Chondrocyte (in vitro differentiated cells): ENCODE measurements around the gene ZYX. TPM values are rescaled to one million over a fixed set of nuclear protein-coding genes. Genes with fewer than 3 reads are reported as not detected.
"Not testable (repeated sequence)": the region's sequence is repeated elsewhere in the genome, so short reads cannot be mapped to it uniquely, and the experiment has no call there.

Experiments used
- DNase-seq: peaks from one replicate; pipeline ENCODE4 v3.0.0; 2021; ENCODE audit warnings: mixed read lengths, low spot score
- H3K27ac Mint-ChIP-seq: one replicate; pipeline ENCODE4 v1.8.0; 2021; ENCODE audit warnings: mild to moderate bottlenecking, moderate library complexity, mixed read lengths; ENCODE audit not compliant: unreplicated experiment
- H3K27me3 Mint-ChIP-seq: 2 replicates; pipeline ENCODE4 v1.8.0; 2021; ENCODE audit warnings: low read depth, mixed read lengths
- H3K36me3 Mint-ChIP-seq: 2 replicates; pipeline ENCODE4 v1.8.0; 2021; ENCODE audit warnings: low read depth, mixed read lengths
- H3K4me1 Mint-ChIP-seq: 2 replicates; pipeline ENCODE4 v1.8.0; 2021; ENCODE audit warnings: low read depth, mild to moderate bottlenecking, mixed read lengths
- H3K4me3 Mint-ChIP-seq: one replicate; pipeline ENCODE4 v1.8.0; 2021; ENCODE audit warnings: mild to moderate bottlenecking, moderate library complexity, mixed read lengths; ENCODE audit not compliant: unreplicated experiment
- H3K9me3 Mint-ChIP-seq: 2 replicates; pipeline ENCODE4 v1.8.0; 2021; ENCODE audit warnings: low read depth, mixed read lengths
- total RNA-seq: library from RNA; stranded (reverse); gene quantifications from 3 replicates; pipeline ENCODE4 v1.2.1, GENCODE V29; 2021
- TF ChIP-seq, protein P1 (sequence below): fragments of 200-600 bp; sonication (generic); IDR thresholded peaks from 2 replicates; pipeline ENCODE4 v1.5.0; 2021; ENCODE audit warnings: antibody characterized with exemption, mild to moderate bottlenecking, moderate library complexity

Gene ZYX
- total RNA-seq, 1 donor from 2014 or later, result 386 TPM

DNA sequence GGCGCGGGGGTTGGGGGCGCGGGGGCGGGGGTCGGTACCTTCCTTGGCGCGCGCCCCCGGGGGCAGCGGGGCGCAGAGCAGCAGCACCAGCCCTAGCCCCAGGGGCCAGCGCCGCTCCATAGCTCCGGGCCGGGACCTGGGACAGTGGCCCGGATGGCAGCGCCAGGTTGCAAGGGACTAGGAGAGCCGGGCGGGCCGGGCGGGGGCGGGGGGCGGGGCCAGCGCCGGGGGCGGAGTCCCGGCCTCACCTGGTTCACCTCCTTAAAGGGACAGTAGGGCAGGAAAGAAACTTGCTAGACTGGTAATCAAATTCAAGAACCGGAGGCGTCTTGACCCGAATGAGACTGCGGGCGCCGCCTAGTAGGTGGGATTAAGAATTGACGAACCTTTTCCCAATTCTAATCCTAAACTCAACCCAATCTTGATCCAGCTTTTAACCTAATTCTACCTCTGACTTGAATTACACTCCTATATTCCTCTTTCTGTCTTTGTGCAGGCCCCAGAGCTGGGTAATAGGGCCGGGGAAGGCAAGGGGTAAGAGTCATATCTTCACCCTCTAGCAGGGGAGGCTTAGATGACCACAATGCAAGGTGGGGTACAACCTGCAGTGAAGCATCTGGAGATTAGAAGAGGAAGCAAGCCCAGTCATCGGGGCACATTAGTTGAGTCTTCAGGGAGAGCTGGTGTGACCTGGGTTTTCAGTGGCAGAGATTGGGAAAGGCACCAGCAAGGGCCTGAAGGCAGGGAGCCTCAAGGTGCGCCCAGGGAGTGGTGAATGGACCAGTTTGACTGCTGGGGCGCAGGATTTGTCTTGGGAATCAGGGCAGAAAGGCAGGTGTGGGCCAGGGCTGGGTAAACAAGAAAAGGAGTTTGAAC is 27.8 kb downstream of the ZYX start, which contains the start of gene EPHA1:
Gene EPHA1, minus strand, starts transcription at position 171 of the 876 bp plus-strand sequence. Its CDS starts 51 bp downstream, at position 120.
- Mint-ChIP-seq H3K9me3 (no peaks in the 10 kb centered on the region), H3K36me3 (no peaks in the 10 kb centered on the region), H3K4me1 (peaks cover 11% of the 10 kb centered on the region), H3K27ac (no peak within 1 kb of the TSS), H3K4me3 (no peak within 1 kb of the TSS), H3K27me3 (peaks cover 27% of the 10 kb centered on the region)
- no peak for DNase-seq
- TF ChIP-seq, protein P1, sequence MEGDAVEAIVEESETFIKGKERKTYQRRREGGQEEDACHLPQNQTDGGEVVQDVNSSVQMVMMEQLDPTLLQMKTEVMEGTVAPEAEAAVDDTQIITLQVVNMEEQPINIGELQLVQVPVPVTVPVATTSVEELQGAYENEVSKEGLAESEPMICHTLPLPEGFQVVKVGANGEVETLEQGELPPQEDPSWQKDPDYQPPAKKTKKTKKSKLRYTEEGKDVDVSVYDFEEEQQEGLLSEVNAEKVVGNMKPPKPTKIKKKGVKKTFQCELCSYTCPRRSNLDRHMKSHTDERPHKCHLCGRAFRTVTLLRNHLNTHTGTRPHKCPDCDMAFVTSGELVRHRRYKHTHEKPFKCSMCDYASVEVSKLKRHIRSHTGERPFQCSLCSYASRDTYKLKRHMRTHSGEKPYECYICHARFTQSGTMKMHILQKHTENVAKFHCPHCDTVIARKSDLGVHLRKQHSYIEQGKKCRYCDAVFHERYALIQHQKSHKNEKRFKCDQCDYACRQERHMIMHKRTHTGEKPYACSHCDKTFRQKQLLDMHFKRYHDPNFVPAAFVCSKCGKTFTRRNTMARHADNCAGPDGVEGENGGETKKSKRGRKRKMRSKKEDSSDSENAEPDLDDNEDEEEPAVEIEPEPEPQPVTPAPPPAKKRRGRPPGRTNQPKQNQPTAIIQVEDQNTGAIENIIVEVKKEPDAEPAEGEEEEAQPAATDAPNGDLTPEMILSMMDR, result peak; percentile 68

DNA sequence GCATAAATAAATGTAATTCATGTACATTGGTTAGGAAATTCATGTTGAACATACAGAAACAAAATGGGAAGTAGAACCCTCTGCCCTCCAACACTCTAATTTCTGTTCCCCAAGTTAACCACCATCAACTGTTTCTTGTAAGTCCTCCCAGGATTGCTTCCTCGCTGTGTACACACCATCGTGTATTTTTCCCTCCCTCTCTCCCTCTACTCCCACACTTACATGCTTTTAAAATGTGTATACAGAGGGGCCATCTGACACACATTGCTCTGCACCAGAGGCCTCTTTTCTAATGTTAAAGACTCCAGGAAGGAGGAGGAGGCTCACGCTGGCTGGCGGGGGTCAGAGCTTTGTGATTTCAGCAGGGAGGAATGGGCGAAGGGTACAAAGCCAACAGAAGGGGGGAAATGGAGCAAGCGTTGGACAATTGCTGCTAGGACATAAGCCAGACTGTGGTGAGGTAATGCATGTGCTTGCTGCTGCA is 29.4 kb downstream of the ZYX start:
- H3K4me3 Mint-ChIP-seq, result no peak overlapping the region
- no peak overlapping the region for H3K27ac Mint-ChIP-seq
- peaks cover 27% of the 10 kb centered on the region for H3K27me3 Mint-ChIP-seq
- TF ChIP-seq, protein P1, result no peak
- H3K9me3 Mint-ChIP-seq, result no peaks in the 10 kb centered on the region
- H3K36me3 Mint-ChIP-seq, result no peaks in the 10 kb centered on the region
- H3K4me1 Mint-ChIP-seq, result peaks cover 11% of the 10 kb centered on the region
- no peak for DNase-seq

DNA sequence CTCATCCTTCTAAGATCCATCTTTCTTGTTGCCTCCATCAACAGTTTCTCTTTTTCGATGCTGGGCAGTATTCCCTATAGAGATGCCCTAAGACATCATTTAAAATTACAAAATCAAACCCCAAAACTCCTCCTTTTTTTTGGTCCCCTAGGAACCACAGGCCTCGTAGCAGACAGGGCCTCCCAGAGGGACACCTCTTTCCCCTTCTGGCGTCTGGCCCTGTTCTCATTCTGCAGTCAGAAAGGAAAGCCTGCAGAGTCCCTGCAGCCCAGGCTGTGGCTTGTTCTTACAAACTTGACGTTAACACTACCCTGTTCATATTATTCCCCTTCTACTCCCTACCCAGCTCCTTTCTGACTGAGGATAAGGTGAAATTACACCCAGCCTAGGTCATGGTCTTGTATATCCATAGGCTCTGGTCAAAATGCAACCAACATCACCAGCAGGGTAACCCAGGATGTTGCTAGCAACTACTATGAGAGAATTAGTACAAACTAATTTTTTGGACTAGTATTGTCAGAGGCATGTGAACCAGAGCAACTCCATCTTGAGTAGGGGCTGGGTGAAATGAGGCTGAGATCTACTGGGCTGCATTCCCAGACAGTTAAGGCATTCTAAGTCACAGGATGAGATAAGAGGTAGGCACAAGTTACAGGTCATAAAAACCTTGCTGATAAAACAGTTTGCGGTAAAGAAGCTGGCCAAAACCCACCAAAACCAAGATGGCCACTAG is 31.0 kb downstream of the ZYX start:
- peaks cover 11% of the 10 kb centered on the region for H3K4me1 Mint-ChIP-seq
- H3K9me3 Mint-ChIP-seq, result no peaks in the 10 kb centered on the region
- no peaks in the 10 kb centered on the region for H3K36me3 Mint-ChIP-seq
- TF ChIP-seq, protein P1, result no peak
- H3K27ac Mint-ChIP-seq, result no peak overlapping the region
- H3K4me3 Mint-ChIP-seq, result no peak overlapping the region
- peaks cover 26% of the 10 kb centered on the region for H3K27me3 Mint-ChIP-seq
- no peak for DNase-seq

DNA sequence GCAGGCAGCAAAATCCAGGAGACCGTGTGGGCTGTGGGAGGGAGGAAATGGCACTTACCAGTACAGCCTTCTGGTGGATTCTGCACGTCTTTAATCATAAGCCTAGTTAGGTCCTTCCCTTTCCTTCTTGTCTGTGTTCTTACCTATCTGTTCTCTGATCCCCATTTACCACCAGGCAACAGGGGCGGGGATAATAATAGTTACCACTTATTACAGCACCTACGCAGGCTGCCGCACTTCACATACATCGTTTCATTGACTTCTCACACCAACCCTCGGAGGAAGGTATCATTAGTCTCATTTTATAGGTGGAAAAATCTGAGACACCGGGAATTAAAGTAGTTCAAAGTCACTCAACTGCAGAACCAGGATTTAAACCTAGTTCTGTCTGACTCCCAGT is 32.0 kb downstream of the ZYX start:
- no peaks in the 10 kb centered on the region for H3K9me3 Mint-ChIP-seq

DNA sequence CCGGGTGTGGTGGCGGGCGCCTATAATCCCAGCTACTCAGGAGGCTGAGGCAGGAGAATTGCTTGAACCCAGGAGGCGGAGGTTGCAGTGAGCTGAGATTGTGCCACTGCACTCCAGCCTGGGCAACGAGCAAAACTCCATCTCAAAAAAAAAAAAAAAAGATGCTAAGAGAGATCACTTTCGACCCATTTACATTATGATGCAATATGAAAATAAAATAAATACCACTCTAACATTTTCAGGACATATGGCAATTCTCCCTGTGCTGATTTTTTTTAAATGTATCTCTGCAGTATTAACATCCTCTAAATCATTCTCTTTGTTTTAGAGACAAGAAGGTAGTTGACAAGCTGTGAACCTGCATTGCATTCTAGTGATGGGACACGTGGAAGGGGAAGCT is 34.1 kb downstream of the ZYX start:
- H3K4me1 Mint-ChIP-seq, DNase-seq, H3K4me3 Mint-ChIP-seq, H3K27ac Mint-ChIP-seq, H3K9me3 Mint-ChIP-seq, H3K36me3 Mint-ChIP-seq: not testable (repeated sequence)
- H3K27me3 Mint-ChIP-seq, result peaks cover 19% of the 10 kb centered on the region

More for the DNA sequence above, 32.0 kb downstream of the ZYX start:
- DNase-seq, result no peak
- H3K36me3 Mint-ChIP-seq, result no peaks in the 10 kb centered on the region
- H3K4me1 Mint-ChIP-seq, result peaks cover 6% of the 10 kb centered on the region
- no peak overlapping the region for H3K4me3 Mint-ChIP-seq
- no peak overlapping the region for H3K27ac Mint-ChIP-seq
- H3K27me3 Mint-ChIP-seq, result peaks cover 18% of the 10 kb centered on the region
- TF ChIP-seq, protein P1, result no peak
